ENCODE results near the gene NAV2. TPM values are rescaled to one million over a fixed set of nuclear protein-coding genes. Genes with fewer than 3 reads are reported as not detected.
A peak's percentile ranks its signal among the peaks of the same experiment; 100 is the strongest.

NAV2 gene
- total and polyA plus RNA-seq, 2 donors from 2014 or later = 5.9 to 37.7 TPM

GRCh38 chr11:19949606-19950005, 237.0 kb downstream of the NAV2 start:
- Histone ChIP-seq H3K9ac (ENCODE audit: low read length in 3 of 3) (no peak overlapping the region), H3K36me3 (ENCODE audit: control insufficient read depth in 2 of 3, insufficient read depth in 3 of 3, low read length in 3 of 3) (peaks cover 0 to 2% (median 0%) of the 10 kb centered on the region in 3 donors), H3K4me1 (ENCODE audit: control insufficient read depth in 2 of 3, insufficient read depth in 2 of 3, low read depth in 1 of 3, low read length in 3 of 3) (peaks cover 0 to 3% (median 2%) of the 10 kb centered on the region in 3 donors), H3K4me3 (ENCODE audit: low read length in 3 of 3) (no peak overlapping the region), H3K27me3 (ENCODE audit: control insufficient read depth, insufficient read depth, low read length) (no peaks in the 10 kb centered on the region), H3K27ac (ENCODE audit: low read depth in 2 of 2, low read length in 2 of 2) (no peak overlapping the region), H3K9me3 (ENCODE audit: control insufficient read depth in 2 of 3, insufficient read depth in 1 of 3, low read length in 3 of 3) (no peaks in the 10 kb centered on the region)
- no peak for TF ChIP-seq CTCF (IDR thresholded peaks at IDR 0.05; ENCODE audit: borderline replicate concordance, extremely low read depth, insufficient read depth)
- no peak for FAIRE-seq
- intact Hi-C loops (cut with DNase I) = loop anchor here (10.0 kb wide), 2 partner anchors 165 to 185 kb away; no protein-coding TSS in a partner anchor
- DNase-seq = no peak

- peak overlapping the region in 1 of 3 donors; percentile 32 for H3K4me3 ChIP-seq (ENCODE audit: low read length in 3 of 3)
- no peak overlapping the region for H3K27ac ChIP-seq (ENCODE audit: low read depth in 2 of 2, low read length in 2 of 2)
- TF ChIP-seq CTCF (IDR thresholded peaks at IDR 0.05; ENCODE audit: borderline replicate concordance, extremely low read depth, insufficient read depth) = peak; percentile 57
- no peaks in the 10 kb centered on the region for H3K36me3 ChIP-seq (ENCODE audit: control insufficient read depth in 2 of 3, insufficient read depth in 3 of 3, low read length in 3 of 3)
- intact Hi-C loops (cut with DNase I) = loop anchor here (10.0 kb wide), 1 partner anchor 163 kb away; no protein-coding TSS in a partner anchor
- no peaks in the 10 kb centered on the region for H3K9me3 ChIP-seq (ENCODE audit: control insufficient read depth in 2 of 3, insufficient read depth in 1 of 3, low read length in 3 of 3)
- DNase-seq (peak in 2 of 5 donors; percentile 86 to 89), FAIRE-seq (peak; percentile 85)
- peaks cover 0 to 3% (median 2%) of the 10 kb centered on the region in 3 donors for H3K4me1 ChIP-seq (ENCODE audit: control insufficient read depth in 2 of 3, insufficient read depth in 2 of 3, low read depth in 1 of 3, low read length in 3 of 3)
- H3K27me3 ChIP-seq (ENCODE audit: control insufficient read depth, insufficient read depth, low read length) = no peaks in the 10 kb centered on the region
- H3K9ac ChIP-seq (ENCODE audit: low read length in 3 of 3) = peak overlapping the region in 1 of 3 donors; percentile 5
Measured at GRCh38 chr11:19951558-19952115, 239.0 kb downstream of the NAV2 start.

- DNase-seq (no peak), FAIRE-seq (no peak)
- no peak for TF ChIP-seq CTCF (IDR thresholded peaks at IDR 0.05; ENCODE audit: borderline replicate concordance, extremely low read depth, insufficient read depth)
- intact Hi-C loops (cut with DNase I) = loop anchor here (10.0 kb wide), 1 partner anchor 163 kb away; no protein-coding TSS in a partner anchor
- H3K27ac ChIP-seq (ENCODE audit: low read depth in 2 of 2, low read length in 2 of 2) = no peak overlapping the region
- H3K27me3 ChIP-seq (ENCODE audit: control insufficient read depth, insufficient read depth, low read length) = no peaks in the 10 kb centered on the region
- H3K9me3 ChIP-seq (ENCODE audit: control insufficient read depth in 2 of 3, insufficient read depth in 1 of 3, low read length in 3 of 3) = no peaks in the 10 kb centered on the region
- H3K9ac ChIP-seq (ENCODE audit: low read length in 3 of 3) = peak overlapping the region in 1 of 3 donors; percentile 5
- H3K4me1 ChIP-seq (ENCODE audit: control insufficient read depth in 2 of 3, insufficient read depth in 2 of 3, low read depth in 1 of 3, low read length in 3 of 3) = peaks cover 0 to 3% (median 2%) of the 10 kb centered on the region in 3 donors
- H3K4me3 ChIP-seq (ENCODE audit: low read length in 3 of 3) = no peak overlapping the region
- no peaks in the 10 kb centered on the region for H3K36me3 ChIP-seq (ENCODE audit: control insufficient read depth in 2 of 3, insufficient read depth in 3 of 3, low read length in 3 of 3)
Measured at GRCh38 chr11:19952116-19952605, 239.5 kb downstream of the NAV2 start.

All from kidney (tissue), 14 donors.